ENCODE data around the gene HACE1.
"Not testable (repeated sequence)": the region's sequence is repeated elsewhere in the genome, so short reads cannot be mapped to it uniquely, and the experiment has no call there.

HACE1 gene, protein sequence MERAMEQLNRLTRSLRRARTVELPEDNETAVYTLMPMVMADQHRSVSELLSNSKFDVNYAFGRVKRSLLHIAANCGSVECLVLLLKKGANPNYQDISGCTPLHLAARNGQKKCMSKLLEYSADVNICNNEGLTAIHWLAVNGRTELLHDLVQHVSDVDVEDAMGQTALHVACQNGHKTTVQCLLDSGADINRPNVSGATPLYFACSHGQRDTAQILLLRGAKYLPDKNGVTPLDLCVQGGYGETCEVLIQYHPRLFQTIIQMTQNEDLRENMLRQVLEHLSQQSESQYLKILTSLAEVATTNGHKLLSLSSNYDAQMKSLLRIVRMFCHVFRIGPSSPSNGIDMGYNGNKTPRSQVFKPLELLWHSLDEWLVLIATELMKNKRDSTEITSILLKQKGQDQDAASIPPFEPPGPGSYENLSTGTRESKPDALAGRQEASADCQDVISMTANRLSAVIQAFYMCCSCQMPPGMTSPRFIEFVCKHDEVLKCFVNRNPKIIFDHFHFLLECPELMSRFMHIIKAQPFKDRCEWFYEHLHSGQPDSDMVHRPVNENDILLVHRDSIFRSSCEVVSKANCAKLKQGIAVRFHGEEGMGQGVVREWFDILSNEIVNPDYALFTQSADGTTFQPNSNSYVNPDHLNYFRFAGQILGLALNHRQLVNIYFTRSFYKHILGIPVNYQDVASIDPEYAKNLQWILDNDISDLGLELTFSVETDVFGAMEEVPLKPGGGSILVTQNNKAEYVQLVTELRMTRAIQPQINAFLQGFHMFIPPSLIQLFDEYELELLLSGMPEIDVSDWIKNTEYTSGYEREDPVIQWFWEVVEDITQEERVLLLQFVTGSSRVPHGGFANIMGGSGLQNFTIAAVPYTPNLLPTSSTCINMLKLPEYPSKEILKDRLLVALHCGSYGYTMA

DNA sequence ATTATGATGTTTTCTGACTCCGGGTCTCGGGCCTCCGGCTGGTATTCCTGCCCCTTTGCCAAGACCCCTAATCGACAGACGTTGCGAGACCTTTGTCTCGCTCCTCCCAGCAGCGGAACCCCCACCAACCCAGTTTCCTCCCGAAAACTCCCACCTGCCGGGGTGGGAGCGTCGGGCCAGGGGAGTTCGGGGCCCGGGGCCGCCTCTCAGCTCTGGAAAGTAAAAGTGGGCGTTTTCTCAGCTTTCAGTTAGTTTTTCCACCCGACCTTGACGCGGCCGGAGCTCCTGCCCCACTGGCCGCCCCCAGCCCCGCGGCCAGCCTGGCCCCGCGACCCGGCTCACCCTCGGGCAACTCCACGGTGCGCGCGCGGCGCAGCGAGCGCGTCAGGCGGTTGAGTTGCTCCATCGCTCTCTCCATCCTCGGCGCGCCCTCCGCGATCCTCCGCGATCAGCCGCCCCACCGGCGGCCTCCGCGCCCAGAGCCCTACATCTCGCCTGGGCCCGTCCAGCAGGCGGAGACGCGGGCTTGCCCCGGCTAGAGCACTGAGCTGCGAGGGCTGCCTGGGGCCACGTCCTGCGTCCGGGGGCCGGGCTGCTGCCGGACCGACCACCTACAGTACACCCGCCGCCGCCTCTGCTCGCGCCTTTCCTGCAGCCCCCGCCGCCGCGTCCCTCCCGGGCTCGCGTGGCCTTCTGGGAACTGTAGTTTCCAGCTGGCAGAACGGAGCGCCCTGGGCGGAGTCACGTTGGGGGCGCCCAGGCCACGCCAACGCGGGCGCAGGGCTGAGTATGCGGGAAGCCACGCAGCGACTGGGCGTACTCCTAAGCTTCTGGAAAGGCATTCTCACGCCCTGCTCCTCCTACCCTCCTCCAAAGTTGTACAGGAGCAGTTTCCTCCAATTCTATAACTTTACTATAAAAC, at the start of gene HACE1:
TSS of gene HACE1 (minus strand) at position 695 of the 922 bp plus-strand sequence. CDS start at position 418, 277 bp downstream.
- peak; percentile 95 for DNase-seq

DNA sequence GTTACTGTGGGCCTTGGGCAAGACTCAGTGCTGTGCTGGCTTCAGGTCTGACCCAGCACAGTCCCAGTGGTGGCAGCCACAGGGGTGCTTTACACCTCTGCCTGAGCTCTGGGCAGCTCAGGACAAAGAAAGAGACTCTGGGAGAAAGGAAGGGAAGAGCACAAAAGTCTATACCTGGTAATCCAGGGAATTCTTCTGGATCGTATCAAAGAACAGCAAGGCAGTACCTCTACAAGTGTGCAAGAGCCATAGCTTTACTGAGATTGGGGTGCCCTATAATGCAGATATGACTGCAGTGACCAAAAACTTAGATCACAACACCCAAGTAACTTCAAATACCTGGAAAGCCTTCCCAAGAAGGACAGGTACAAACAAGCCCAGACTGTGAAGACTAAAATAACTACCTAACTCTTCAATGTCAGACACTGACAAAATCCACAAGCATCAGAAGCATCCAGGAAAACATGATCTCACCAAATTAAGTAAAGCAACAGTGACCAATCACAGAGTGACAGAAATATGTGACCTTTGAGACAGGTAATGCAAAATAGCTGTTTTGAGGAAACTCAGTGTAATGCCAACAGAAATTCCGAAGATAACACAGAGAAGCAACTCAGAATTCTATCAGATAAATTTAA, 49.3 kb upstream of the HACE1 start:
- DNase-seq = no peak

DNA sequence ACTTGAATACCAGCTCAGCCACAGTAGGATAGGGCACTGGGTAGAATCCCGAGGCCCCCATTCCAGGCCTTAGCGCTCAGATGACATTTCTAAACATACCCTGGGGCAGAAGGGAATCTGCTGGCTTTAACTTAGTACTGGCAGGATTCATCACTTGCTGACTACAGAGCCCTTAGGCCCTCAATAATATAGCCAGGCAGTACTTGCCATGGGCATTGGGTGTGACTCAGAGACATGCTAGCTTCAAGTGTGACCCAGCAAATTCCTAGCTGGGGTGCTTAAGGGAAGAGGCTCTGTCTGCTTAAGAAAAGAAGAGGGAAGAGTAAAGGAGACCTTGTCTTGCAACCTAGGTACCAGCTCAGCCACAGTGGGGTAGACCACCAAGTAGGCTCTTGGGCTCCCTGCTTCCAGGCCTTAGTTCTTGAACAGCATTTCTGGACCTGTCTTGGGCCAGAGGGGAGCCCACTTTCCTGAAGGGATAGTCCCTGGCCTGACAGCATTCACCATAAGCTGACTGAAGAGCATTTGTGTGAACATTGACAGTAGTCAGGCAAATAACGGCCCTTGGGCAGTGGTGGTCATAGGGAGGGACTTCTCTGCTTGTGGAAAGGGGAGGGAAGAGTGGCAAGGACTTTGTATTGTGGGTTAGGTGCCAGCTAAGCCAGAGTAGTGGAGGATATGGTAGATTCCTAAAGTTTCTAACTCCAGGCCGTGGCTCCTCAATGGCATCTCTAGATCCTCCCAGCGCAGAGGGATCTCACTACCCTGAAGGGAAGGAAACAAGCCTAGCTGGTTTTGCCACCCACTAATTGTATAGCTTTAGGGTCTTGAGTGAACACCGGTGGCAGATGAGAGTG, 48.5 kb upstream of the HACE1 start:
- DNase-seq = no peak

DNA sequence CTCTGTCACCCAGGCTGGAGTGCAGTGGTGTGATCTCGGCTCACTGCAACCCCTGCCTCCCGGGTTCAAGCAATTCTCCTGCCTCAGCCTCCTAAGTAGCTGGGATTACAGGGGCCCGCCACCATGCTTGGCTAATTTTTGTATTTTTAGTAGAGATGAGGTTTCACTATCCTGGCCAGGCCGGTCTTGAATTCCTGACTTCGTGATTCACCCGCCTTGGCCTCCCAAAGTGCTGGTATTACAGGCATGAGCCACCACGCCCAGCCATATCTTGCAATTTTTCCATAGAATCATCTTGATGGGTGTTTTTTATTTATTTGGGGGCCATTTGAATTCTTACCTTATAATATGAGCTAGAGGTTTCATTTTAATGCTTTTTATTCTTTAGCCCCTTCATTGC, 39.2 kb upstream of the HACE1 start:
- DNase-seq = not testable (repeated sequence)

DNA sequence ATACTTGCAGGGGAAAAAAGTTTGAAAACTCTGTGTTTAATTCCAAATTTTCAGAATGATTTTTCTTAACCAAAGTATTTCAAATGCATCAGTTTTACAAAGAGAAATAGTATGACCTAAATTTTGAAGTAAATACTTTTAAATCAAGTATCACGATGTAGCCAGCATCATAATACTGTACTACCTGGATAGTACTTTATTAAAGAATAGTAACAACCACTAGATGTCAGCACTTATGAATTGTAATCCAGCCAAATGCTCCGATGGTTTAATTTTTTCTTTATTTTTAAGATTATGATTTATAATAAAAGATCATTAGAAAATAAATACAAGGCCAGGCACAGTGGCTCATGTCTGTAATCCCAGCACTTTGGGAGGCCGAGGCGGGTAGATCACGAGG, 37.2 kb upstream of the HACE1 start:
- no peak for DNase-seq

DNA sequence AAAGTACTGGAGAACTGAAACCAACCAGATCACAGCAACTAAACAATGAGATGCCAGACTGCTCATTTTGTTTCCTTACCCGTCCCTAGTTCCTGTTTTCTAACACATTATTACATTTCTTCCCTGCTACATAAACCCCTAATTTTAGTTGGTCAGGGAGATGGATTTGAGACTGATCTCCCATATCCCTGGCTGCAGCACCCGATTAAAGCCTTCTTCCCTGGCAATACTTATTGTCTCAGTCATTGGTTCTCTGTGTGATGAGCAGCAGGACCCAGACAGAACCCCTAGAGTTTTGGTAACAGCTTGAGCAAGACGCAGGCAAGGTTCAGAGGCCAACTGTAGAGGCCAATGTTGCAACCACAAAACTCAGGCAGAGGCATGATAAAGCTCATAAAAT, 28.3 kb upstream of the HACE1 start:
- DNase-seq = no peak

DNA sequence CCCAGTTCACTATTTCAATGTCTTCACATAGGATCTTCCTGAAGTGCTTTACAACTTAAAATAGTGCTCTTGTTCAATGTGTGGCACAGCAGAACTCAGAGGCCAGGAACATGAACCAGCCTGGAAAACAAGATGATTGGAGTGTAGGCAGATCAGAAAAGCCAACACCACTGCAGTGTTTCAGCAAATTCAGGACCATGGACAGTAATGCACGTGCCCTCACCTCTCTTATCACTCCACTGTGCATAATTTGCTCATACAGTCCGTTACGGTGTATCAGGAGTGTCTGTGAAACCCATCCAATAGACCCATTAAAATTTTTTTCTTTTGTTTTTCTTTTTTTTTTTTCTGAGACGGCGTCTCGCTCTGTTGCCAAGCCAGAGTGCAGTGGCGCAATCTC, 27.6 kb upstream of the HACE1 start:
- DNase-seq = peak; percentile 39

DNA sequence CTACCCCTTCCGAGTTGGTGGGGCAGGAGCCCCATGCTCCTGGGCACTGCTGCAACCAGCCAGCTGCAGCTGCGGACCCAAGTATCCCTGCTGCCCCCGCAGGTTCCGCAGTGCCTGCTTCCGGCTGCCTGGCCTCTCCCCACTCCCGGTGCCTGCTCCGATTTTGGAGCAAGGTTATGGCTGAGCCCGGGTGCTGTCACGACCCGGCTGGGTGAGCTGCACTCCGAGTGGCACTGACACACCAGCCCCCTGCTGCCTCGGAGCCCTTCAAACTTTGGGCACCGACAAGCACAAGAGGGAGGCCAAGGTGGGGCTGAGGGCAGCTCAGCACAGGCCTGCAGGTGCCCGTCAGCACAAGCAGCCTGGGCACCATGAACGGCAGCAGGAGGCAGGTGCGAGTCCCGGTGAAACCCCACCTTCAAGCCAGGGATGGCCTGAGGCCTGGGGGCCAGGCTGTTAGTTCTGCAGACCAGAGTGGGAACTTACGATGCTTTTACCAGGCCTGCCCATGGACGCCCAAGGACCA, 25.9 kb upstream of the HACE1 start:
- no peak for DNase-seq

DNA sequence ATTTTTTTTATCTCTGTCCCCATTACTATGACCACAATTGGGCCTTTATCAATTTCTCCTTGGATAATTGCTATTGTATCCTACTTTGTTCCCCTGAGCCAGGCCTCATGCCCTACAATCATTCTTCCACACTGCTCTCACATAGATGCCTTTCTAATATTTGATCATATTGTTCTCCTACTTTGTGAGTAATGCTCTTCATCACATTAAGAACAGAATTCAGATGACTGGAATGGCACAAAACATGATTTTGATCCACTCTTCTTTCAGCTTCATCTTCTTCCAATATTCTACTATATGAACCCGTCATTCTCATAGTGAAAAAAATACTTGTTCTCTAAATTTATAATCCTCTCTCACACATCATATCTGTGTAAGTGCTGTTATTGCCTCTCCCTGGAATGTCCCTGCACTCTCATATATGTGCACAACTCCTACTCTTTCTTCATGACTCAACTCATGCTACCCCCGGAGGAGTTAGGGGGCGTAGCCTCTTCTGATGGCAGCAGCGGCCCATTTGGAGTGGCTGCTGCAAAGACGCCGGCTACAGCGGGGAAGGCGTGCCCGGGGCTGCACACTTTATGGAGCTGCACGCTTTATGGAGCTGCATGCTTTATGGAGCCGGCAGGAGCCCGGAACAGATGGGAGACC, 25.3 kb upstream of the HACE1 start:
- no peak for DNase-seq

DNA sequence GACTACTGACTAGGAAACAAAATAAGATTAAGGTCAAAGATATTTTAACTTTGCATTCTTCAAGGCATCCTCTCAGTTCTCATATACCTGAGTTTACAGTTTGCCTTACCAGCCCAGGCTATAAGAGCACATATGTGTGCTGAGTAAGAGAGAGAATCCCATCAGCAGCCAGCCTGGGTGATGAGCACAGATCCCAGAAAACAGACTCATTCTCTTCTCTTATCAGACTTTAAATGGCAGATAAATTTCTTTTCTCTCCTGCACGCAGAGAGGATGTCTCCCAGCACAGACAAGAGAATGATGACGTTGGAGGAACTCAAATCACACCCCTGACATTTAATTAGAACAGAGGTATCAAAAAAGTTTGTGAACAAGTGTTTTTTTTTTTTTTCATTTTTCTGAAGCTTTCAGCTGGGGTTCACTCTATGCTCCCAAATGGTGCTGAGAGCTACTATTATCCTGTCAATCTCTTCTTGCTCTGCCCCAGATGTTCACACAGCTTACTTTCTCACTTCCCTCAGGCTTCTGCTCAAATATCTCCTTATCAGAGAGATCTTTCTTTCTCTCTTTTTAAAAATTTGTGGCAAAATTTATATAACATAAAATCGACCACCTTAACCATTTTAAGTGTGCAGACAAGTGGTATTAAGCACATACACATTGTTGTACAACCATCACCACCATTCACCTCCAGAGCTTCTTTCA, 22.4 kb upstream of the HACE1 start:
- DNase-seq = no peak

DNA sequence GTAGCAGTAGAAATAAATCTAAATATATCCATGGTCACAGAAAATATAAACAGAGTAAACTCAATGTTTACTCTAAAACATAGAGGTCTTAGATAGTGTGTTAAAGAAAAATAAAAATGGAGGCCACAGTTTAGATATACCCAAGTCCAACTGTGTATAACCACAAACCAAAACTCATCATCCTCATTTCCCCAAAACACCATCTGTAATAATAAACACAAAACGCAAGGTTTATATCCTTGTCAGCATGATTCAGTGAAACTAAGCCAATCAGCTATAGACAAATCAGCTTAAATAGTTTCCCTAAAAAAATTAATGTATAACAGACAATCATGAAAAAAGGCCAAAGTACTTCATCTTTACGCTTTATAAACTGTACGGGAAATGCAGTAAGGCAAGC, 2.7 kb upstream of the HACE1 start:
- DNase-seq = no peak

DNA sequence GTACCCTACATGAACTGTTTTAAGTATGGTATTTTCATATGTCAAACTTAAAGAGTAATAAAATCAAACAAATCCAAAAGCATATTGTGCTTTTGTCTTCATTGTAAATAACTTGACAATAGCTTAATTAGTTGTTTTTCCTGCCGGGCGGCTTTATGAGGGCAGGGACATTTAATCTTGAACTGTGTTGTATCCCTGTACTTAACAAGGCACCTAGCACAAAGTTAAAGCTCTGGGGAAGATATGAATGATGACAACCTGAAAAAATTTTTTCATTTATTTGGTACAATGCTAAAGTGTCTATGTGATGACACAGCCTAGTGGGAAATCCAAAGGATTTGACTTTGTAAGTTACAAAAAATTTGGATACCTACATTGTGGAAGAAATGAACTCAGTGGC, 502 bp upstream of the HACE1 start:
- DNase-seq = no peak

DNA sequence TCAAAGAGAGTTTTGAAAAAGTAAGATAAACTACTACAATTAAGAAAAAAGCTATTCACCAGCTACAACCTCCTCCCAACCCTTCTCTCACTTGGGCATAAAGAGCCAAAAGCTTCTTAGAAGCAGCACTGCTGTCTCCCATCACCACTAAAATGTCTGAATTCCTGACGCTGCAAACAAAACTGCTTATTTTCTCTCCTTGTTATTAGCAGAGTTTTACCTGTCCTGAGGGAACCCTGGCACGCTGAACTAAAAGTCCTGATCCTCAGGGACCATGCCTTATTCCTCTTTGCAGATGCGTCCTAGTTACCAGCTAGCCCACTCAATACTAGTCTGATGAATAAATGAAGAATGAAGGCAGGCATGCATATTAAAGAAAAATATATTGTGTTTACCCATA, 1.1 kb downstream of the HACE1 start:
- DNase-seq = no peak

DNA sequence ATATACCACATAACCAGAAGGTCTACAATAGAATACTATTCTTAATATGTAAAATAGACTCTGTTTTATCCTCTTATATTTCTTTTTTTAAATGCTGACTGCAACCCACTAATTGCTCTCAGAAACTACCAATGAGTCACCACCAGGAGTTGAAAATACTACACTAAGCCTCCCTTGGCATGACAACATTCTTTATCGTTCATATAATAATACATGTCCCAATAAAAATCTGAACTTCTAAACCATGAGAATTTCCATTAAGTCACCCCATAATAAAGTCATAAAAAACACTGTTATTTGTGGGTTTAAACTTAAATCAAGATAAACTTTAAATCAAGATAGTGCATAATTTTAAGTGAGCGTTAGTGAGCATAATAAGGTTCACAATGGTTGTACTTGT, 4.2 kb downstream of the HACE1 start:
- DNase-seq = no peak

DNA sequence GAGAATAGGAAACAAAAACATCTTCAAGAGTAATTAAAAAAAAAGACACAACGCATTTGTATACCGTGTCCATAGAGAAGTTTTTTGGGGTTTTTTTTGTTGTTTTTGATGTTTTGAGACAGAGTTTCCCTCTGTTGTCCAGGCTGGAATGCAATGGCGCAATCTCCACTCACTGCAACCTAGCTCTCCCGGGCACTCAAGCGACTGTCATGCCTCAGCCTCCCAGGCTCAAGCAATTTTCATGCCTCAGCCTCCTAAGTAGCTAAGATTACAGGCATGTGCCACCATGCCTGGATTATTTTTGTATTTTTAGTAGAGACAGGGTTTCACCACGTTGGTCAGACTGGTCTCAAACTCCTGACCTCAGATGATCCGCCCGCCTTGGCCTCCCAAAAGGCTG, 12.0 kb downstream of the HACE1 start:
- not testable (repeated sequence) for DNase-seq

DNA sequence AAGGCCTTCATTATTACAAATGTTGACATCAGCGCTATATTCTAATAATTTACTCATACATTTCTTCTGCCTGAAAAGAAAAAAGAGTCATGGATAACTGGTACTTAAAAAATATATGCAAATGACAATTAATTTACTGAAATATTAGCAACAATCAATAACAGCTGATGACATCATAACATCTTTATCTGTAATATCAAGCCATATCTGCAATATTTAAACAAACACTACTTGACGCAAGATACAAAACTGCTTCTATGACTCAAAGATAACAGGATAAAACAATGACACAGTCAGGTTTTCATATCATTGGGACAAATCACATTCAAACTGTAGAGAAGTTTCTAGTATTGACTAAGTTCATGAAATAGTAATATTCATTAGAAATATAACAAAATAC, 16.5 kb downstream of the HACE1 start:
- no peak for DNase-seq

DNA sequence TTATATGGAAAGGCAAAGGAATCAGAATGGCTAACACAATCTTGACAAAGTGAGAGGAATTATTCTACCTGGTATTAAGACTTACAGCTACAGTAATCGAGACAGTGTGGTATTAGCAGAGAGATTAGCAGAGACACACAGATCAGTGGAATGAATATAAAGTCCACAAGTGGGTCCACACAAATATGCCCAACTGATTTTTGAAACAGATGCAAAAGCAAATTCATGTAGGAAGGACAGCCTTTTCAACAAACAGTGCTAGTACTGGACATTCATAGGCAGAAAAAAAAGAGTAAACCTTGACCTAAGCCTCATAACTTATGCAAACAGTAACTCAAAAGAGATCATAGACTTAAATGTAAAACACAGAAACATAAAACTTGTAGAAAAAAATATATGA, 22.6 kb downstream of the HACE1 start:
- DNase-seq = no peak

DNA sequence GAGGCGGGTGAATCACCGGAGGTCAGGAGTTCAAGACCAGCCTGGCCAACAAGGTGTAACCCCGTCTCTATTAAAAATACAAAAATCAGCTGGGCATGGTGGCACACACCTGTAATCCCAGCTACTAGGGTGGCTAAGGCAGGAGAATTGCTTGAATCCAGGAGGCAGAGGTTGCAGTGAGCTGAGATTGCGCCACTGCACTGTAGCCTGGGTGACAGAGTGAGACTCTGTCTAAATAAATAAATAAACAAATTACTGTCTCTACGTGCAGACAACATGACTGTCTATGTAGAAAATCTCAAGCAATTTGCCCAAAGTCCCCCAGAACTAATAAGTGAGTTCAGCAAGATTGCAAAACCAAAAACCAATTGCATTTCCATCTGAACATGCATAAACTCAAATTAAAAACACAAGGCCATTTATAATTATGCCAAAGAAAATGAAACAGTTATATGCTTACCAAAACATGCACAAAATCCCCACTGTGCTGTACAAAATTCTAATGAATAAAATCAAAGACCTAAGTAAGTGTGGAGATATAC, 23.2 kb downstream of the HACE1 start:
- not testable (repeated sequence) for DNase-seq

DNA sequence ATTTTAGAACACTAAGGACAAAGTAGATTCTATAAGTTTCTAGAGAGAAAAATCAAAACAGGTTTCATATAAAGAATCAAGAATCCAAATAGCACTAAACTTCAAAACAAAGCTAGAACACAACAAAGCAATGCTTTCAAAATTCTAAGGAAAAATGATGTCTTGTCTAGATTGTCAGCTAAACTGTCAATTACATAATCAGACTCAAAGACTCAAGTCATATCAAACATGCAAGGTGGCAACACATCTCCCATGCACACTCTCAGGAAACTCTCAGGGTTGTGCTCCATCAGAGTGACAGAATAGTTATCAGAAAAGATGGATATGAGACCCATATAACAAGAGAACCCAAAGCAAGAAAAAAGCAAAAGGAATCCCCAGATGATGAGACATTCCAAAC, 23.9 kb downstream of the HACE1 start:
- no peak for DNase-seq
